Chondrocyte (in vitro differentiated cells): ENCODE data around the gene IL1R1. TPM values are rescaled to one million over a fixed set of nuclear protein-coding genes. Genes with fewer than 3 reads are reported as not detected.

Source experiments
- DNase-seq: peaks from one replicate; pipeline ENCODE4 v3.0.0; 2021; ENCODE audit warnings: mixed read lengths, low spot score
- H3K27ac Mint-ChIP-seq: one replicate; pipeline ENCODE4 v1.8.0; 2021; ENCODE audit warnings: mild to moderate bottlenecking, moderate library complexity, mixed read lengths; ENCODE audit not compliant: unreplicated experiment
- H3K27me3 Mint-ChIP-seq: 2 replicates; pipeline ENCODE4 v1.8.0; 2021; ENCODE audit warnings: low read depth, mixed read lengths
- H3K36me3 Mint-ChIP-seq: 2 replicates; pipeline ENCODE4 v1.8.0; 2021; ENCODE audit warnings: low read depth, mixed read lengths
- H3K4me1 Mint-ChIP-seq: 2 replicates; pipeline ENCODE4 v1.8.0; 2021; ENCODE audit warnings: low read depth, mild to moderate bottlenecking, mixed read lengths
- H3K4me3 Mint-ChIP-seq: one replicate; pipeline ENCODE4 v1.8.0; 2021; ENCODE audit warnings: mild to moderate bottlenecking, moderate library complexity, mixed read lengths; ENCODE audit not compliant: unreplicated experiment
- H3K9me3 Mint-ChIP-seq: 2 replicates; pipeline ENCODE4 v1.8.0; 2021; ENCODE audit warnings: low read depth, mixed read lengths
- CTCF ChIP-seq: fragments of 200-600 bp; sonication (generic); IDR thresholded peaks from 2 replicates; pipeline ENCODE4 v1.5.0; 2021; ENCODE audit warnings: antibody characterized with exemption, mild to moderate bottlenecking, moderate library complexity
- total RNA-seq: library from RNA; stranded (reverse); gene quantifications from 3 replicates; pipeline ENCODE4 v1.2.1, GENCODE V29; 2021

The IL1R1 gene
- total RNA-seq, 1 donor from 2014 or later, result 22.0 TPM

- no peak overlapping the region for H3K4me3 Mint-ChIP-seq
Measured at GRCh38 chr2:102197389-102198137, 55.0 kb downstream of the IL1R1 start.

GRCh38 chr2:102200539-102200938 is 58.0 kb downstream of the IL1R1 start:
- Mint-ChIP-seq H3K27ac (no peak overlapping the region), H3K36me3 (peaks cover 15% of the 10 kb centered on the region), H3K9me3 (peaks cover 25% of the 10 kb centered on the region), H3K4me3 (no peak overlapping the region), H3K4me1 (no peaks in the 10 kb centered on the region), H3K27me3 (peaks cover 2% of the 10 kb centered on the region)
- no peak for TF ChIP-seq CTCF
- no peak for DNase-seq

More at GRCh38 chr2:102197389-102198137, 55.0 kb downstream of the IL1R1 start:
- H3K27ac Mint-ChIP-seq, result no peak overlapping the region
- no peak for TF ChIP-seq CTCF
- H3K36me3 Mint-ChIP-seq, result peaks cover 3% of the 10 kb centered on the region
- peaks cover 2% of the 10 kb centered on the region for H3K27me3 Mint-ChIP-seq
- H3K9me3 Mint-ChIP-seq, result no peaks in the 10 kb centered on the region
- H3K4me1 Mint-ChIP-seq, result no peaks in the 10 kb centered on the region
- no peak for DNase-seq

DNA sequence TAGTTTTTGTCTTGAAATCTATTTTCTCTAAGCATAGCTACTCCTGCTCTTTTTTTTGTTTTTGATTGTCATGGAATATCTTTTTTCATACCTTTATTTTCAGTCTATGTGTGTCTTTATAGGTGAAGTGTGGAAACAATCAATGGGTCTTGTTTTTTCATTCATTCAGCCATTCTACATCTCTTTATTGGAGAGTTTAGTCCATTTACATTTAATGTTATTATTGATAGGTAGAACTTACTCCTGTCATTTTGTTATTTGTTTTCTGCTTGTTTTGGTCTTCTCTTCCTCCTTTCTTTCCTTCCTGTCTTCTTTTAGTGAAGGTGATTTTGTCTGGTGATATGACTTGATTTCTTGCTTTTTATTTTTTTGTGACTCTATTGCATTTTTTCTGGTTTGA is 62.1 kb downstream of the IL1R1 start:
- H3K27ac Mint-ChIP-seq, result no peak overlapping the region
- H3K4me1 Mint-ChIP-seq, result no peaks in the 10 kb centered on the region
- peaks cover 31% of the 10 kb centered on the region for H3K9me3 Mint-ChIP-seq
- H3K27me3 Mint-ChIP-seq, result no peaks in the 10 kb centered on the region
- H3K4me3 Mint-ChIP-seq, result no peak overlapping the region
- DNase-seq, result no peak
- peaks cover 15% of the 10 kb centered on the region for H3K36me3 Mint-ChIP-seq
- no peak for TF ChIP-seq CTCF

DNA sequence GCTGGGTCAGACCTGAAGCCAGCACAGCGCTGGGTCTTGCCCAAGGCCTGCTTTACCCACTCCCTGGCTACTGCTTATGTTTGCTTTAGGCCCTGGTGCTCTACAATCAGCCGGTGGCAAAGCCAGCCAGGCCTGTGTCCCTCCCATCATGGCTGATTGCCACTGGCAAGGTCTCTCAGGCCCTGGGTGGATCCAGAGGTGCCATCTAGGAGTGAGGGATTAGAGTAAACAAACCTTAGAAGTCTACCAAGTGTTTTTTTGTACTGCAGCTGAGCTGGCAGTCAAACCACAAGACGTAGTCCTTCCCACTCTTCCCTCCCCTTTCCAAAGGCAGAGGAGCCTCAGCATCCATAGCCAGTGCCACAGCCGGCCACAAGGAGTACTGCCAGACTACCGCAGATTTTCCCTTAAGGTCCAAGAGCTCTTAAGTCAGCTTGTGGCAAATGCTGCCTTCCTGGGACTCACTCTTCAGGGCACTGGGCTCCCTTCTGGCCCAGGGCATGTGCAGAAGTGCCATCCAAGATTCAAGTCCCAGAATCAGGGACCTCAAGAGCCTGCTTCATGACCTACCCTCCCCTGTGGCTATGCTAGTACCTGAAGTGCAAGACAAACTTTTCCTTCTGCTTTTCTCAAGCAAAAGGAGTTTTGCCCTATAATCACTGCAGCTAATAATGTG is 64.3 kb downstream of the IL1R1 start:
- Mint-ChIP-seq H3K9me3 (peaks cover 31% of the 10 kb centered on the region), H3K36me3 (peaks cover 15% of the 10 kb centered on the region), H3K4me3 (no peak overlapping the region), H3K27ac (no peak overlapping the region), H3K4me1 (no peaks in the 10 kb centered on the region), H3K27me3 (no peaks in the 10 kb centered on the region)
- no peak for DNase-seq
- no peak for TF ChIP-seq CTCF

DNA sequence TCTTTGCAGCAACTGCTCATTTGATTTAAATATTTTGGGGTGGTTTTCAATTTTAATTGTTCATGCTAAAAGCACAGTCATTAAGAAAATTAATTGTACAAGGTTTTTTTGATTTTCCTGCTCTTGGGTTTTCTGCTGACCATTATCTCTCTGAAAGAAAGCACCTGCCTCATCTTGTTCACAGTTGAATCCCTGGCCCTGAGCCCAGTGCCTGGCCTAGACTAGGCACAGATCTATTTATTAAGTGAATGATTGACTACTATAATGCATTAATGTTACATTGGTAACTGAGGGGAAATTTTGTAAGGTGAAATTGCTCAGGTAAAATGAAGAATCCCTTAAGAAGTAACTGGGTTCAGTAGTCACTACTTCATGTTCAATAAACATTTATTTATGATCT is 66.2 kb downstream of the IL1R1 start:
- no peaks in the 10 kb centered on the region for H3K27me3 Mint-ChIP-seq
- no peak overlapping the region for H3K27ac Mint-ChIP-seq
- TF ChIP-seq CTCF, result no peak
- peaks cover 11% of the 10 kb centered on the region for H3K36me3 Mint-ChIP-seq
- H3K9me3 Mint-ChIP-seq, result peaks cover 21% of the 10 kb centered on the region
- DNase-seq, result no peak
- no peak overlapping the region for H3K4me3 Mint-ChIP-seq
- H3K4me1 Mint-ChIP-seq, result no peaks in the 10 kb centered on the region
